Measurements from ENCODE around the gene SOAT1. TPM values are rescaled to one million over a fixed set of nuclear protein-coding genes. Genes with fewer than 3 reads are reported as not detected.

The SOAT1 gene
- total and polyA plus RNA-seq, 2 of the 4 experiments (the other 2 are of a cell fraction), result 19.5 to 19.8 TPM

DNA sequence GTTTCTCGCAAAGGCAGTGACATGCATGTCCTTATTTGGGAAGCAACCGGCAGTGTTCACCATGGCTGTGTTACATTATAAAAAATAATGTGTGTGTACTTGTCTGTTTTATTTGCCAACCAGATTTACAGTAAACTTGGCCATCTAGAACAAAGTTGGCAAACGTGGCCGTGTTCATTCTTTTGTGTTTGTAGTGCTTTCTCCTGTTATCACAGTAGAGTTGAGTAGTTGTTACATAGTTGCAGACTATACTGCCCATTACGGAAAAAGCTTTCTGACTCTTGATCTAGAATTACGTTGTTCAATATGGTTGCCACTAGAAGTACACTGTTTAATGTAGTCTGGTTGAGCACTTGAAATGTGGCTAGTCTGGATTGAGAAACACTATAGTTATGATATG, 19.4 kb downstream of the SOAT1 start:
- Histone ChIP-seq H3K23ac (ENCODE audit: low read depth, low read length) (no peak overlapping the region), H2AK5ac (ENCODE audit: low read depth, low read length) (no peak overlapping the region), H2AFZ (replicated peaks; ENCODE audit: low read length, poor library complexity) (no peak overlapping the region), H4K20me1 (ENCODE audit: insufficient read depth, low read length) (0 out of 2 replicates have a peak, but pooled peaks cover 4% of the 10 kb centered on the region), H3K4me2 (ENCODE audit: low read depth, low read length) (no peak overlapping the region), H3K18ac (ENCODE audit: low read depth, low read length) (no peak overlapping the region), H2BK15ac (ENCODE audit: low read depth, low read length) (no peak overlapping the region), H2AK9ac (replicated peaks; ENCODE audit: low read depth, low read length, poor library complexity) (no peak overlapping the region), H3K27me3 (ENCODE audit: control insufficient read depth, insufficient read depth, low read length) (no peaks in the 10 kb centered on the region), H3K9me3 (ENCODE audit: control insufficient read depth, insufficient read depth, low read length) (no peaks in the 10 kb centered on the region), H3K4me3 (ENCODE audit: insufficient read depth, low read depth, low read length) (no peak overlapping the region), H3K9ac (ENCODE audit: low read depth, low read length) (no peak overlapping the region), H3K4me1 (ENCODE audit: control insufficient read depth, insufficient read depth, low read length) (peaks cover 2% of the 10 kb centered on the region; the same call in 1 of the 2 replicates), H3K9me1 (ENCODE audit: insufficient read depth, low read length) (0 out of 2 replicates have a peak, but pooled peaks cover 3% of the 10 kb centered on the region), H4K5ac (ENCODE audit: low read depth, low read length) (no peak overlapping the region), H3K27ac (ENCODE audit: insufficient read depth, low read length) (no peak overlapping the region), H4K8ac (ENCODE audit: low read depth in 2 of 2, low read length in 2 of 2) (no peak overlapping the region), H3K79me1 (ENCODE audit: low read depth in 1 of 2, low read length in 2 of 2) (peaks cover 36 to 41% of the 10 kb centered on the region in 2 experiments), H3K36me3 (ENCODE audit: control insufficient read depth, insufficient read depth, low read length) (peaks cover 1% of the 10 kb centered on the region; the same call in 1 of the 2 replicates), H2BK20ac (ENCODE audit: low read depth, low read length) (no peak overlapping the region), H2BK120ac (ENCODE audit: low read depth, low read length) (no peak overlapping the region), H3K14ac (replicated peaks; ENCODE audit: low read depth, low read length) (no peak overlapping the region), H4K91ac (ENCODE audit: insufficient read depth, low read depth, low read length) (no peak overlapping the region), H3K56ac (ENCODE audit: extremely low read depth, insufficient read depth, low read length) (no peak overlapping the region), H2BK5ac (ENCODE audit: low read depth, low read length, poor library complexity, severe bottlenecking) (no peak overlapping the region), H3K4ac (ENCODE audit: low read depth, low read length) (no peak overlapping the region)
- DNase-seq (no peak), ATAC-seq (ENCODE audit: low read depth) (no peak)
- intact Hi-C loops (cut with micrococcal nuclease), result loop anchor here (5.0 kb wide), 1 partner anchor 39 kb away; no protein-coding TSS in a partner anchor
- no CpG with 5 or more reads among the region's 6 CpGs for WGBS, 2 experiments (ENCODE audit: extremely low coverage in 2 of 2, insufficient read length in 1 of 2)
- in situ Hi-C loops (cut with MboI; ENCODE audit: low sequenced_read_pairs), result no loop called here
- ChIA-PET POLR2A (ENCODE audit: unreplicated experiment) (no interaction called here), CTCF (no interaction called here)
- no peak for TF ChIP-seq POLR2A (IDR thresholded peaks at IDR 0.05; ENCODE audit: low read depth, low read length)
- no peak for TF ChIP-seq SMC3 (IDR thresholded peaks at IDR 0.05; ENCODE audit: low read depth, low read length)
- no peak for TF ChIP-seq NFE2L2 (IDR thresholded peaks at IDR 0.05; ENCODE audit: low read depth, low read length)
- no peak for TF ChIP-seq MXI1 (IDR thresholded peaks at IDR 0.05; ENCODE audit: borderline replicate concordance, low read depth, low read length)
- no peak for TF ChIP-seq CEBPB (IDR thresholded peaks at IDR 0.05; ENCODE audit: low read depth, low read length)
- no peak for TF ChIP-seq BHLHE40 (IDR thresholded peaks at IDR 0.05; ENCODE audit: low read depth, low read length)
- no peak for TF ChIP-seq RAD21 (IDR thresholded peaks at IDR 0.05; ENCODE audit: low read length)
- TF ChIP-seq, protein P1, sequence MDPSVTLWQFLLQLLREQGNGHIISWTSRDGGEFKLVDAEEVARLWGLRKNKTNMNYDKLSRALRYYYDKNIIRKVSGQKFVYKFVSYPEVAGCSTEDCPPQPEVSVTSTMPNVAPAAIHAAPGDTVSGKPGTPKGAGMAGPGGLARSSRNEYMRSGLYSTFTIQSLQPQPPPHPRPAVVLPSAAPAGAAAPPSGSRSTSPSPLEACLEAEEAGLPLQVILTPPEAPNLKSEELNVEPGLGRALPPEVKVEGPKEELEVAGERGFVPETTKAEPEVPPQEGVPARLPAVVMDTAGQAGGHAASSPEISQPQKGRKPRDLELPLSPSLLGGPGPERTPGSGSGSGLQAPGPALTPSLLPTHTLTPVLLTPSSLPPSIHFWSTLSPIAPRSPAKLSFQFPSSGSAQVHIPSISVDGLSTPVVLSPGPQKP (IDR thresholded peaks at IDR 0.05; ENCODE audit: borderline replicate concordance, low read depth, low read length), result no peak
- TF ChIP-seq RFX5 (IDR thresholded peaks at IDR 0.05; ENCODE audit: low read depth, low read length), result no peak
- no peak for TF ChIP-seq MAZ (IDR thresholded peaks at IDR 0.05; ENCODE audit: borderline replicate concordance, low read depth, low read length)
- TF ChIP-seq FOS (IDR thresholded peaks at IDR 0.05; ENCODE audit: low read depth, low read length), result no peak
- no peak for TF ChIP-seq MAFK (IDR thresholded peaks at IDR 0.05; ENCODE audit: low read depth, low read length)
- TF ChIP-seq CHD1 (IDR thresholded peaks at IDR 0.05; ENCODE audit: low read depth, low read length), result no peak
- TF ChIP-seq RCOR1 (IDR thresholded peaks at IDR 0.05; ENCODE audit: insufficient replicate concordance, low read length), result no peak
- TF ChIP-seq, protein P2, sequence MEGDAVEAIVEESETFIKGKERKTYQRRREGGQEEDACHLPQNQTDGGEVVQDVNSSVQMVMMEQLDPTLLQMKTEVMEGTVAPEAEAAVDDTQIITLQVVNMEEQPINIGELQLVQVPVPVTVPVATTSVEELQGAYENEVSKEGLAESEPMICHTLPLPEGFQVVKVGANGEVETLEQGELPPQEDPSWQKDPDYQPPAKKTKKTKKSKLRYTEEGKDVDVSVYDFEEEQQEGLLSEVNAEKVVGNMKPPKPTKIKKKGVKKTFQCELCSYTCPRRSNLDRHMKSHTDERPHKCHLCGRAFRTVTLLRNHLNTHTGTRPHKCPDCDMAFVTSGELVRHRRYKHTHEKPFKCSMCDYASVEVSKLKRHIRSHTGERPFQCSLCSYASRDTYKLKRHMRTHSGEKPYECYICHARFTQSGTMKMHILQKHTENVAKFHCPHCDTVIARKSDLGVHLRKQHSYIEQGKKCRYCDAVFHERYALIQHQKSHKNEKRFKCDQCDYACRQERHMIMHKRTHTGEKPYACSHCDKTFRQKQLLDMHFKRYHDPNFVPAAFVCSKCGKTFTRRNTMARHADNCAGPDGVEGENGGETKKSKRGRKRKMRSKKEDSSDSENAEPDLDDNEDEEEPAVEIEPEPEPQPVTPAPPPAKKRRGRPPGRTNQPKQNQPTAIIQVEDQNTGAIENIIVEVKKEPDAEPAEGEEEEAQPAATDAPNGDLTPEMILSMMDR (conservative IDR thresholded peaks at IDR 0.05; ENCODE audit: low read depth, low read length), result no peak
- TF ChIP-seq, protein P3, sequence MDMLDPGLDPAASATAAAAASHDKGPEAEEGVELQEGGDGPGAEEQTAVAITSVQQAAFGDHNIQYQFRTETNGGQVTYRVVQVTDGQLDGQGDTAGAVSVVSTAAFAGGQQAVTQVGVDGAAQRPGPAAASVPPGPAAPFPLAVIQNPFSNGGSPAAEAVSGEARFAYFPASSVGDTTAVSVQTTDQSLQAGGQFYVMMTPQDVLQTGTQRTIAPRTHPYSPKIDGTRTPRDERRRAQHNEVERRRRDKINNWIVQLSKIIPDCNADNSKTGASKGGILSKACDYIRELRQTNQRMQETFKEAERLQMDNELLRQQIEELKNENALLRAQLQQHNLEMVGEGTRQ (IDR thresholded peaks at IDR 0.05; ENCODE audit: low read depth, low read length), result no peak
- no TSS peak for BruUV-seq (replicated peaks)
- dilution Hi-C loops (cut with HindIII; ENCODE audit: low sequenced_read_pairs, unreplicated experiment), result no loop called here
